GM10266 (cell line): ENCODE data around the gene PLG.
"Not testable (repeated sequence)": the region's sequence is repeated elsewhere in the genome, so short reads cannot be mapped to it uniquely, and the experiment has no call there.

Source experiments
- DNase-seq: peaks from one replicate; pipeline ENCODE4 v3.0.0; 2012; ENCODE audit errors: extremely low spot score
- TF ChIP-seq, protein P1 (sequence below): IDR thresholded peaks from 2 replicates; pipeline ENCODE4 v1.5.1; 2012; ENCODE audit warnings: mild to moderate bottlenecking, low read depth; ENCODE audit not compliant: control insufficient read depth, insufficient read depth; ENCODE audit errors: missing control alignments

The PLG gene

DNA sequence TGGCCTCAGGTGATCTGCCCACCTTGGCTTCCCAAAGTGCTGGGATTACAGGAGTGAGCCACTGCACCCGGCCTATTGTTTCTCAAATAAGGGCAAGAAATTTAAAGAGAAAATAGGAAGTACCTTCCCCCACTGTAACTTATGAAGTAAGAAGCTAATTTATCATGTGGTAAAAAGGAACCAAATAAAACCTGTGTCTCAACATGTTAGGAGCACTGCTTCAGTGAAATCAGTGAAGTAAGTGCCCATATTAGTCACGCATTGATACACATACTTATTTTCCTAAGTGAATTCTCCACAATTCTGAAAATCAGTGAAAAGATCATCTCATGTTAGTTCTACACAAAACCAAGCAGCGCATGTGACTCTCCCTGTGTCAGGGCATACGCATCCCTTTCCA, 23.8 kb upstream of the PLG start:
- no peak for DNase-seq
- TF ChIP-seq, protein P1, sequence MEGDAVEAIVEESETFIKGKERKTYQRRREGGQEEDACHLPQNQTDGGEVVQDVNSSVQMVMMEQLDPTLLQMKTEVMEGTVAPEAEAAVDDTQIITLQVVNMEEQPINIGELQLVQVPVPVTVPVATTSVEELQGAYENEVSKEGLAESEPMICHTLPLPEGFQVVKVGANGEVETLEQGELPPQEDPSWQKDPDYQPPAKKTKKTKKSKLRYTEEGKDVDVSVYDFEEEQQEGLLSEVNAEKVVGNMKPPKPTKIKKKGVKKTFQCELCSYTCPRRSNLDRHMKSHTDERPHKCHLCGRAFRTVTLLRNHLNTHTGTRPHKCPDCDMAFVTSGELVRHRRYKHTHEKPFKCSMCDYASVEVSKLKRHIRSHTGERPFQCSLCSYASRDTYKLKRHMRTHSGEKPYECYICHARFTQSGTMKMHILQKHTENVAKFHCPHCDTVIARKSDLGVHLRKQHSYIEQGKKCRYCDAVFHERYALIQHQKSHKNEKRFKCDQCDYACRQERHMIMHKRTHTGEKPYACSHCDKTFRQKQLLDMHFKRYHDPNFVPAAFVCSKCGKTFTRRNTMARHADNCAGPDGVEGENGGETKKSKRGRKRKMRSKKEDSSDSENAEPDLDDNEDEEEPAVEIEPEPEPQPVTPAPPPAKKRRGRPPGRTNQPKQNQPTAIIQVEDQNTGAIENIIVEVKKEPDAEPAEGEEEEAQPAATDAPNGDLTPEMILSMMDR: no peak

- no peak for DNase-seq
- TF ChIP-seq, protein P1: no peak
Measured at GRCh38 chr6:160678744-160679401, 23.2 kb upstream of the PLG start.

GRCh38 chr6:160679402-160679769, 22.7 kb upstream of the PLG start:
- no peak for DNase-seq
- TF ChIP-seq, protein P1: no peak

DNA sequence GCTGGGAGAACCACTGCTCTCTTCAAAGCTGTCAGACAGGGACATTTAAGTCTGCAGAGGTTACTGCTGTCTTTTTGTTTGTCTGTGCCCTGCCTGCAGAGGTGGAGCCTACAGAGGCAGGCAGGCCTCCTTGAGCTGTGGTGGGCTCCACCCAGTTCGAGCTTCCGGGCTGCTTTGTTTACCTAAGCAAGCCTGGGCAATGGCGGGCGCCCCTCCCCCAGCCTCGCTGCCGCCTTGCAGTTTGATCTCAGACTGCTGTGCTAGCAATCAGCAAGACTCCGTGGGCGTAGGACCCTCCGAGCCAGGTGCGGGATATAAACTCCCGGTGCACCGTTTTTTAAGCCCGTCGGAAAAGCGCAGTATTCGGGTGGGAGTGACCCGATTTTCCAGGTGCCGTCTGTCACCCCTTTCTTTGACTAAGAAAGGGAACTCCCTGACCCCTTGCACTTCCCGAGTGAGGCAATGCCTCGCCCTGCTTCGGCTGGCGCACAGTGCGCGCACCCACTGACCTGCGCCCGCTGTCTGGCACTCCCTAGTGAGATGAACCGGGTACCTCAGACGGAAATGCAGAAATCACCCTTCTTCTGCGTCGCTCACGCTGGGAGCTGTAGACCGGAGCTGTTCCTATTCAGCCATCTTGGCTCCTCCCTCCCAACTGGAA, 16.8 kb upstream of the PLG start:
- not testable (repeated sequence) for DNase-seq

DNA sequence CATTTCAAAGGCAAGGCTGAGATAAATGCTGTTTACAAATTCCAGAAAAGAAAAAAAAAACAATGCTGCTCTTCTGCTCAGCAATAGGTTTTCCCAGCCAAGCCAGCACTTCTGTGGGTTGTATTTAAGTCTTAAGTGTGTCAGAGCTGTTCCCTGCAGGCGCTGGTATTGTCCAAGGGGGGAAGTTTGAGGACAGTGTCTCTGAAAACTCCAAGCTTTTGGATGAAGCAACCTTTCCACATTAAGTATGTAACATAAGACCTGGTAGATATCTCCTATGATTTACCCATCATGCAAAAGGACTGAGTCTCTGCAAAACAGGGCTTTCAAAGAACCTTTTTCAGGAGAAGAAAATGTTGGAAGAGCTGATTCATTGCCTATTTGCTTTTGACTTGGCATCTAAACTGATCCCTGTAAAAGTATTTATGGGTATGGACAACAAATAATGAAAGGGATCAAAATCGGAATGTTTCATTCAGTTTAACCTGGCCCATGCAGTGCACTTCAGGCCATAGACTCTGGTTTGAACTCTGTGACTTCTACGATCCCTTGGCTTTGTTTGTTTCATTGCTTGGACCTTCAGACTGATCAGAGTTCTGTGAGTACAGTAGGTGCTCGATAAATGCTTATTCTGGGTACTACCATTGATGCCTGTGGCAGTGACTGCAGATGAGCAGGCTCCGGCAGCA, 16.1 kb upstream of the PLG start:
- DNase-seq: no peak

DNA sequence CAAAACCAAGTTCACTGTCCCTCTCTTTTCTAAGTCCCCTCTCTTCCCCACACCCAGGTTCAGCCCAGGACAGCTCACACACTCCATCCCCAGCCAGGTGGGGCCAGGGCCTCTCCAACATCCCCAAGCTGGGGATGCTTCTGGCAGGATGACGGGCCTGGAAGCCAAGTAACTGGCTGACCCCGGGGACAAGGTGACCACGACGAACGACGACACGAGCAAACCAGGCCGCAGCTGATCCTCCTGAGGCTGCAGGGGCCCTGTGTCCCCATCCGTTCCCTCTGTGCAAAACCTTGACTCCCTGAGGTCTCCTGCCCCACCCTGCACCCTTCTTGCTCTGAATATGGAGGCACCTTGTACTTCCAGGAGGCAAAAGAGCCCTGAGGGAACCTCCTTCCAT, 11.6 kb upstream of the PLG start:
- TF ChIP-seq, protein P1: no peak
- no peak for DNase-seq

More for the DNA sequence above, 16.1 kb upstream of the PLG start:
- TF ChIP-seq, protein P1: no peak

- TF ChIP-seq, protein P1: no peak
- DNase-seq: no peak
Measured at GRCh38 chr6:160691617-160692016, 10.4 kb upstream of the PLG start.
